DND-41 (cell line): ENCODE data around the gene EYS.

Experiments used
- EZH2 ChIP-seq: IDR thresholded peaks from 3 replicates; pipeline ENCODE4 v1.6.1; 2012; ENCODE audit warnings: borderline replicate concordance, low read depth, mild to moderate bottlenecking, moderate library complexity, low read length, inconsistent platforms; ENCODE audit not compliant: severe bottlenecking
- TF ChIP-seq, protein P1 (sequence below): IDR thresholded peaks from 2 replicates; pipeline ENCODE4 v1.5.1; 2012; ENCODE audit warnings: borderline replicate concordance, low read length, moderate library complexity, mild to moderate bottlenecking; ENCODE audit not compliant: poor library complexity, severe bottlenecking; ENCODE audit errors: extremely low read depth

DNA sequence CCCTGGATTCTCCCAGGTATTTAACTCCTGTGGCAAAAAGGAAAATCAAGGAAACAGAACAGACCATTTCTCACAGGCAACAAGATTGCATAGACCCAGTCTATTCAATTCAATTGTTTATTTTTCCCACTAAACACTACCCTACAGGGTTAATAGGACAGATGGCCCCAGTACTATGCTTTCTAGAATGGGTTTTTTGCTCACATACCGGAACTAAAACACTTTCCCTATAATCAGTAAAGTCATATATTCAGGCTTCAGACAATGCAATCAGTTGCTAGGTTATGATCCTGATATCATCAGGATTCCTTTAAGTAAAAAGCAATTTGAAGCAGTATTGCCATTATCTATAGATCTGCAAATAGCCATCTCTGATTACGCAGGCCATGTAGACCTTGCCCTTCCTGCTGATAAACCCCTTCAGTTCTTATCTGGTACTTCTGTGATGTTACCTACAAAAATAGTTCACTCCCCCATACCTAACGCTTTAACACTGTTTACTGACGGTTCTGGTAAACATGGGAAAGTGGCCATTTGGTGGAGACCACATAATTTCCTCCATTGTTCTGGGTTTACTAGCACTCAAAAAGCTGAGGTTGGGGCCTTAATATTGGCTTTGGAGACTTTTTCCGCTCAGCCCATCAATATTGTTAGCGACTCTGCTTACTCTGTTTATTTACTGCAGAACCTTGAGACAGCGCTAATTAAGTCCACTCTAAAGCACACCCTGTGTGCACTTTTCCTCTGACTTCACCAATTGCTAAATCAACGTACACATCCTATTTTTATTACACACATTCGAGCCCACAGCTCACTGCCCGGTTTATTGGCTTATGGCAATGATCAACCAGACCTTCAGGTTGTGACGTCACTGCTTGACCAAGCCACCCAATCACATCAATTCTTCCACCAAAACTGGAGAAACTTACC lies 1405.5 kb downstream of the EYS start:
- no peak for TF ChIP-seq EZH2
- TF ChIP-seq, protein P1, sequence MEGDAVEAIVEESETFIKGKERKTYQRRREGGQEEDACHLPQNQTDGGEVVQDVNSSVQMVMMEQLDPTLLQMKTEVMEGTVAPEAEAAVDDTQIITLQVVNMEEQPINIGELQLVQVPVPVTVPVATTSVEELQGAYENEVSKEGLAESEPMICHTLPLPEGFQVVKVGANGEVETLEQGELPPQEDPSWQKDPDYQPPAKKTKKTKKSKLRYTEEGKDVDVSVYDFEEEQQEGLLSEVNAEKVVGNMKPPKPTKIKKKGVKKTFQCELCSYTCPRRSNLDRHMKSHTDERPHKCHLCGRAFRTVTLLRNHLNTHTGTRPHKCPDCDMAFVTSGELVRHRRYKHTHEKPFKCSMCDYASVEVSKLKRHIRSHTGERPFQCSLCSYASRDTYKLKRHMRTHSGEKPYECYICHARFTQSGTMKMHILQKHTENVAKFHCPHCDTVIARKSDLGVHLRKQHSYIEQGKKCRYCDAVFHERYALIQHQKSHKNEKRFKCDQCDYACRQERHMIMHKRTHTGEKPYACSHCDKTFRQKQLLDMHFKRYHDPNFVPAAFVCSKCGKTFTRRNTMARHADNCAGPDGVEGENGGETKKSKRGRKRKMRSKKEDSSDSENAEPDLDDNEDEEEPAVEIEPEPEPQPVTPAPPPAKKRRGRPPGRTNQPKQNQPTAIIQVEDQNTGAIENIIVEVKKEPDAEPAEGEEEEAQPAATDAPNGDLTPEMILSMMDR, result no peak
